CD4-positive, alpha-beta T cell treated with Interferon gamma for 1 hour (primary cell): ENCODE results near the gene GALNT11.
"Not testable (repeated sequence)": the region's sequence is repeated elsewhere in the genome, so short reads cannot be mapped to it uniquely, and the experiment has no call there.

Source experiments
- DNase-seq: peaks from one replicate; pipeline ENCODE4 v3.0.0-alpha.2; 2020

The GALNT11 gene

GRCh38 chr7:152025077-152025936 lies at the start of gene GALNT11:
TSS of gene GALNT11 (plus strand) at chr7:152025674. CDS start at chr7:152094228, 68,554 bp downstream.
- DNase-seq = peak; percentile 87

GRCh38 chr7:151978616-151979015 lies 46.9 kb upstream of the GALNT11 start:
- no peak for DNase-seq

GRCh38 chr7:151981223-151981622 lies 44.3 kb upstream of the GALNT11 start:
- no peak for DNase-seq

DNA sequence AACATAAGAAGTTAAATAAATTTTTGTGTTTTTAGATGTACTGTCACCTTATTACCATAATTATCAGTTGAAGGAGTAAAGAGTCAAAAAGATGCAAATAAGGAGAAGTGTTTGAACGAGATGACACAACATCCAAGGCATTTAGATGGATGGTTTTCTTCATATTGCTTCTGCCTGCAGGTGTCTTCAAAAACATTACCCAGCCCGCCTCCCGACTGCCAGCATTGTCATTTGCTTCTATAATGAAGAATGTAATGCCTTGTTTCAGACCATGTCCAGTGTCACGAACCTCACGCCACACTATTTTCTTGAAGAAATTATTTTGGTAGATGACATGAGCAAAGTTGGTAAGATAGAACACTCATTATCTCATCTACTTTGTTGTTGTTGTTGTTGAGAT lies 42.7 kb upstream of the GALNT11 start:
- no peak for DNase-seq

GRCh38 chr7:151984612-151985011 lies 40.9 kb upstream of the GALNT11 start:
- DNase-seq = no peak

DNA sequence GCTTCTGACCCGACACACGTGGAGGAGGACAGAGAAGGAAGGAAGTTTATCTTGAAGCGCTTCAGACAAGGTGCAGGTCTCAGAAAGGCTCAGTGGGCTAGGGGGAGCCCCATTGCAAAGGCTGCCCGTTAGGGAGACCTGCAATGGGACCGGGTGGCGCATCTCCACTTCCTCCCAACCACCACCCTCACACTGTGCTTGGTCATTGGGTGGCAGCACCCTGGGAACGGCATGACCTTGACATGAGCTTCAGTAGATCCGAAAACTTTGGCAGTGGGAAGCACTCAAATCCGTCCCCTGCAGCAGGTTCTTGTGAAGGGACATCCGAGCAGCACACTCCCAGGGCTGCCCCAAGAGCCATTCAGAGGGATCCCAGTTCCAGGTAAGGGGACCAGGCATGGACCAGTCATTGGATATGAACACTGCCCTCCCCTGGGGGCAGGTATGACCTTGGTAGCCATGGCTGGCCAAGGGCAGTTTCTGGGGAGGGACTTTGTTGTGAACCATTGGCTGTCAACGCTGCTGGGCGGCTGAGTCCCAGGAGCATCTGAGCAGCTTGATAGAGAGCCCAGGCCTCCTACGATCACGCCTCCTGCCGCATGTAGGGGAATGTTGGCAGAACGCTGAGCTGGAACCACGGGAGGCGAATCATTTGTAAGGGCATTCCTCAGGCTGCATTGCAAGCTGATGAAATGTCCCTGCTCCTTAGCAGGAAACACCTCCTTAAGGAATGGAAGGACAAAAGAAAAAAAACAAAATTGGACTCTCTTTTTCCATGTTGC lies 37.5 kb upstream of the GALNT11 start:
- no peak for DNase-seq

GRCh38 chr7:151992375-151992774 lies 33.1 kb upstream of the GALNT11 start:
- peak; percentile 53 for DNase-seq

- DNase-seq = no peak
Observed at GRCh38 chr7:151993977-151994676, 31.3 kb upstream of the GALNT11 start.

DNA sequence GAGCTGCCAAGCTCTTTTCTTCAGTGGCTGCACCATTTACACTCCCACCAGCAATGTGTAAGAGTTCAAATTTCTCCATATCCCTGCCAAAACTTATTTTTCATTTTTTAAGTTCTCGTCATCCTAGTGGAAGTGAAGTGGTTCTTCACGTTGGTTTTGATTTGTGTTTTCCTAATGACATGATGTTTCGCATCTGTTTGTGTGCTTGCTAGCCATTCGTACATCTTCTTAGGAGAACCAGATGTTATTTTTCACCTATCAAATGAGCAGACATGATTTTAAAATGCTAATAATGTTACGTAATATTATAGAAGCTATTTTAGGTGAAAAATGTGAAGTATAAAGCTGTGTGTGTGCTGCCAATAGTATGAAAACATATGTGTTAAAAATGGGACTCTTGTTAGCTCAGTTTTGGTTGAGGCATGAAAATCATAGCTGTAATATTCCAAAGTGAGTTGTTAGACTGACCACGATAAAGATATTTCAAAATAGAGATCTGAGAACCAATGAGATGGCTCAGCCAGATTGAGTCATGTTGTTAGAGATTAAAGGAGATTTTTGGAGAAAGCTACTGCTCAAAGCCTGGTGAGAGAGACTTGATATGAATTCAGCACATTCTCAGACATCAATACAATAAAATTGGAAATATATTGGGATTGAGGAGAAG lies 25.9 kb upstream of the GALNT11 start:
- no peak for DNase-seq

DNA sequence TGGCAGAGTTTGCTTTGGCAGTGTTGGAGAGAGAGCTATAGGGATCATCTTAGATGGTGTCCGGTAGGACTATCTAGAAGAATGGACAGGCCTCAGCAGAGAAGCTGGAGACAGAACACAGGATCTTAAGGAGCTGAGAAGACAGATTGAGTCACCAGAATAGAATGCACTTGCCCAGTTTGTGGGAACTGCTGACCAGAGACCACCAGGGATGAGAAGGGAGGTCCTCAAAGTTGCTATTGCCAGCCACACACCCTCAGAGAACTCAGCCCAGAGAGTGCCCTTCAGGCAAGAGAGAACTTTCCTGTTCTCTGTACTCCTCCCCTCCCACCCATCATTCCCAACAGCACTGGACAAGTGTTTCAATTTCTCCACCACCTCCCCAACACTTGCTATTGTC lies 25.3 kb upstream of the GALNT11 start:
- DNase-seq = no peak

- no peak for DNase-seq
Observed at GRCh38 chr7:152006336-152006735, 19.1 kb upstream of the GALNT11 start.

DNA sequence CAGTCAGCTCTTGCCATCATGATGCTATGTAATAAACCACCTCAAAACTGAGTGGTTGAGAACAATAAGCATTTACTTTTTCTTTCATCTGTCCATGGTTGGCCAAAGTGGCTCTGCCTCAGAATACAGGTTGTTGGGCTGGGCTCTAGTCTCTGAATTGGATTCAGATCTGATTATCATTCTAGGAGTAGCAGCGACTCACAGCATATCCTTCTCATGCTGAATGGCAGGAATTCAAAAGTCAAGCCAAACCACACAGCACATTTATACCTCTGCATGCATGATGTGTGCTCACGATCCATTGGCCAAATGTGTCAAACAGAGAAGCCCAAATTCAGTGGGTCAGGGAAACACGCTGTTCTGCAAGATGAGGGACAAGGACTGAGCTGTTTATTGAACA lies 13.6 kb upstream of the GALNT11 start:
- no peak for DNase-seq

- no peak for DNase-seq
Observed at GRCh38 chr7:152013230-152013629, 12.2 kb upstream of the GALNT11 start.

DNA sequence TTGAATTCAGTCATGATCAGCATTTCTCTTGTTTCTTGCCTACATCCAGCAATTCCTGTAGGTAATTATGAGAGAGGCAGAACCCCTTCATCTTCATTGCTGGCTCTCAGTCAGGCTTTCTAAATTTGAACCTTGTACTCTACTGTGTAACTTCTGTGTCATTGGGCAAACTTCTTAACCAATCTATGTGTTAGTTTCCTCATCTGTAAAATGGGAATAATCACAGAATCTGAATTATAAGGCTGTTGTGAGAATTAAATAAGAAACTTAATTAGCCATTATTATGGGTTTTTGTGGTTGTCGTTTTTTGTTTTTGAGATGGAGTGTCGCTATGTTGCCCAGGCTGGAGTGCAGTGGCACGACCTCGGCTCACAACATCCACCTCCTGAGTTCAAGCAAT lies 11.5 kb upstream of the GALNT11 start:
- DNase-seq = no peak

DNA sequence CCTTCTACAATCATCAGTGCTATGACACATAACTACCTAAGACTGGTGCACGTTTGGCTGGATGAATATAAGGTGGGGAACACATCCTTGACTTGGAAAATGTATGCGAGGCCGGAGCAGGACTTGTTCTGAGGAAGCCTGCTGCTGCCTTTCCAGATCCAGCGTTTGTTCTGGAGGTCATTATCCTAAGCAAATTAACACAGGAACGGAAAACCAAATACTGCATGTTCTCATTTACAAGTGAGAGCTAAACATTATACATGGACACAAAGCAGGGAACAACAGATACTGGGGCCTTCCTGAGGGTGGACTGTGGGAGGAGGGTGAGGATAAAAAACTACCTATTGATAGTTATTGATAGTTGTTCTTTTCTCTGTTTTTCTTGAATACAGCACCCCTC lies 10.8 kb upstream of the GALNT11 start:
- DNase-seq = no peak

DNA sequence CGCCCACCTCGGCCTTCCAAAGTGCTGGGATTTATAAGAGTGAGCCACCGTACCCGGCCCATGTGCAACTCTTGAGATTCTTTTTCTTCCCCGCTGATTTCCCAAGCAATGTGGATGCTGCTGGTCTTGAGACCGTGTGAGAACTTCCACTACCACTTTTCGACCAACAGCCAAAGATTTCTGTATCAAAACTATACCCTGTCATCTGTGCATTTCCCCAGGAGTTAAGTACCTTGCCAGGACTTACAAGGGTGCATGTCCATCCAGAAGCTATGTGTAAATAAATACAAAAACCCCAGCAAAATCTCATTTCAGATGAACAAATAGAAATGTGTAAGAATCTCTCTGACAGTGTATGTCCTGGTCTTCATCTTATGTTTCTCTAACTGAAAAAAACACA lies 9.9 kb upstream of the GALNT11 start:
- DNase-seq = no peak

DNA sequence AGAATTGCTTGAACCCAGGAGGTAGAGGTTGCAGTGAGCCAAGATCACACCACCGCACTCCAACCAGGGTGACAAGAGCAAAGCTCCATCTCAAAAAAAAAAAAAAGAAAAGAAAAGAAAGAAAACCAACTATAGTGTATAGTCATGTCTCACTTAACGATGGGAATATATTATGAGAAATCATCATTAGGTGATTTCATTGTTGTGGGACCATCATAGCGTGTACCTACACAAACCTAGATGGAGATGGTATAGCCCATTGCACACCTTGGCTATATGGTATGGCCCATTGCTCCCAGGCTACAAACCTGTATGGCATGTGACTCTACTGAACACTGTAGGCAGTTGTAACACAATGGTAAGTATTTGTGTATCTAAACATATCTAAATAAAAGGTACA lies 8.5 kb upstream of the GALNT11 start:
- DNase-seq = no peak

DNA sequence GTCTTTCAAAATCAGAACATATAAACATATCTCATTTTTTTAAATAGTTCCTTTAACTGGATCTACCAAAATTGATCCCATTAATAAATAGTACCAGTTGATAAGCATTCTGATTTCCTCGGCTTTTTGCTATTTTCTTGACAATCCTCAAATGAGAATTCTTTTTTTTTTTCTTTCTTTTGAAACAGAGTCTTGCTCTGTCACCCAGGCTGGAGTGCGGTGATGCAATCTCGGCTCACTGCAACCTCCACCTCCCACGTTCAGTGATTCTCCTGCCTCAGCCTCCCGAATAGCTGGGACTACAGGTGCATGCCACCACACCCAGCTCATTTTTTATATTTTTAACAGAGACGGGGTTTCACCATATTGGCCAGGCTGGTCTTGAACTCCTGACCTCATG lies 7.8 kb upstream of the GALNT11 start:
- DNase-seq = not testable (repeated sequence)

- DNase-seq = not testable (repeated sequence)
Observed at GRCh38 chr7:152021740-152022139, 3.7 kb upstream of the GALNT11 start.

- no peak for DNase-seq
Observed at GRCh38 chr7:152025937-152026890, 740 bp downstream of the GALNT11 start.

- DNase-seq = peak; percentile 59
Observed at GRCh38 chr7:152027491-152028365, 2.3 kb downstream of the GALNT11 start.
